ENCODE measurements around the gene BCL2L11. TPM values are rescaled to one million over a fixed set of nuclear protein-coding genes. Genes with fewer than 3 reads are reported as not detected.

BCL2L11 gene
- total RNA-seq, 1 experiment from 2014 or later, result 12.6 TPM

GRCh38 chr2:111175615-111176014 is 54.9 kb downstream of the BCL2L11 start:
- Histone ChIP-seq H3K27ac (ENCODE audit: low read depth, low read length, poor library complexity, severe bottlenecking) (no peak overlapping the region), H3K9me3 (ENCODE audit: low read depth, low read length, poor library complexity, severe bottlenecking) (no peaks in the 10 kb centered on the region), H3K36me3 (ENCODE audit: insufficient read depth, low read length, poor library complexity, severe bottlenecking) (no peaks in the 10 kb centered on the region), H3K4me3 (ENCODE audit: low read depth, low read length, poor library complexity, severe bottlenecking) (no peak overlapping the region), H3K27me3 (replicated peaks; ENCODE audit: insufficient read depth, low read depth, low read length, poor library complexity) (no peaks in the 10 kb centered on the region), H3K4me1 (ENCODE audit: insufficient read depth, low read length, poor library complexity, severe bottlenecking) (no peaks in the 10 kb centered on the region)
- no peak for TF ChIP-seq EZH2 (IDR thresholded peaks at IDR 0.05; ENCODE audit: borderline replicate concordance, low read depth, low read length, poor library complexity, severe bottlenecking)
- TF ChIP-seq CTCF (conservative IDR thresholded peaks at IDR 0.05; ENCODE audit: low read depth, low read length), result no peak
- intact Hi-C loops (cut with micrococcal nuclease; ENCODE audit: unreplicated experiment), result no loop called here
- DNase-seq (ENCODE audit: low spot score), result no peak
- POLR2A ChIA-PET (ENCODE audit: low non-redundant PET), result no interaction called here
- no TSS peak for BruUV-seq (replicated peaks)
- CTCF ChIA-PET, result no interaction called here

GRCh38 chr2:111176388-111176787 is 55.7 kb downstream of the BCL2L11 start:
- H3K27me3 ChIP-seq (replicated peaks; ENCODE audit: insufficient read depth, low read depth, low read length, poor library complexity), result no peaks in the 10 kb centered on the region
- TF ChIP-seq EZH2 (IDR thresholded peaks at IDR 0.05; ENCODE audit: borderline replicate concordance, low read depth, low read length, poor library complexity, severe bottlenecking) (no peak), CTCF (conservative IDR thresholded peaks at IDR 0.05; ENCODE audit: low read depth, low read length) (no peak)
- H3K4me3 ChIP-seq (ENCODE audit: low read depth, low read length, poor library complexity, severe bottlenecking), result no peak overlapping the region
- no peak overlapping the region for H3K27ac ChIP-seq (ENCODE audit: low read depth, low read length, poor library complexity, severe bottlenecking)
- H3K36me3 ChIP-seq (ENCODE audit: insufficient read depth, low read length, poor library complexity, severe bottlenecking), result no peaks in the 10 kb centered on the region
- H3K9me3 ChIP-seq (ENCODE audit: low read depth, low read length, poor library complexity, severe bottlenecking), result no peaks in the 10 kb centered on the region
- intact Hi-C loops (cut with micrococcal nuclease; ENCODE audit: unreplicated experiment), result no loop called here
- POLR2A ChIA-PET (ENCODE audit: low non-redundant PET), result no interaction called here
- BruUV-seq (replicated peaks), result no TSS peak
- H3K4me1 ChIP-seq (ENCODE audit: insufficient read depth, low read length, poor library complexity, severe bottlenecking), result no peaks in the 10 kb centered on the region
- no peak for DNase-seq (ENCODE audit: low spot score)
- CTCF ChIA-PET, result no interaction called here

GRCh38 chr2:111176867-111177266 is 56.2 kb downstream of the BCL2L11 start:
- Histone ChIP-seq H3K27me3 (replicated peaks; ENCODE audit: insufficient read depth, low read depth, low read length, poor library complexity) (no peaks in the 10 kb centered on the region), H3K4me3 (ENCODE audit: low read depth, low read length, poor library complexity, severe bottlenecking) (no peak overlapping the region), H3K9me3 (ENCODE audit: low read depth, low read length, poor library complexity, severe bottlenecking) (no peaks in the 10 kb centered on the region), H3K27ac (ENCODE audit: low read depth, low read length, poor library complexity, severe bottlenecking) (no peak overlapping the region), H3K36me3 (ENCODE audit: insufficient read depth, low read length, poor library complexity, severe bottlenecking) (no peaks in the 10 kb centered on the region), H3K4me1 (ENCODE audit: insufficient read depth, low read length, poor library complexity, severe bottlenecking) (no peaks in the 10 kb centered on the region)
- no TSS peak for BruUV-seq (replicated peaks)
- DNase-seq (ENCODE audit: low spot score), result no peak
- CTCF ChIA-PET, result no interaction called here
- no peak for TF ChIP-seq CTCF (conservative IDR thresholded peaks at IDR 0.05; ENCODE audit: low read depth, low read length)
- TF ChIP-seq EZH2 (IDR thresholded peaks at IDR 0.05; ENCODE audit: borderline replicate concordance, low read depth, low read length, poor library complexity, severe bottlenecking), result no peak
- intact Hi-C loops (cut with micrococcal nuclease; ENCODE audit: unreplicated experiment), result no loop called here
- POLR2A ChIA-PET (ENCODE audit: low non-redundant PET), result no interaction called here
